HUDEP-2 (cell line): ENCODE measurements around the gene RBMS1.

ENCODE experiments used
- DNase-seq, 76 experiments: peaks; one replicate each; lab custom pipeline; 2025; ENCODE audit not compliant: unreplicated experiment in 76 of 76; lab: John Stamatoyannopoulos, UW

RBMS1 gene

GRCh38 chr2:160339726-160340125, 153.9 kb downstream of the RBMS1 start:
- DNase-seq = no peak

- DNase-seq = no peak
These were observed 154.5 kb downstream of the RBMS1 start for GRCh38 chr2:160338901-160339685.

GRCh38 chr2:160337728-160338127, 155.9 kb downstream of the RBMS1 start:
- no peak for DNase-seq

- DNase-seq = no peak
These were observed 157.0 kb downstream of the RBMS1 start for GRCh38 chr2:160336635-160337034.

- DNase-seq = no peak
These were observed 157.5 kb downstream of the RBMS1 start for GRCh38 chr2:160336105-160336504.

- no peak for DNase-seq
These were observed 158.2 kb downstream of the RBMS1 start for GRCh38 chr2:160335441-160335840.

- no peak for DNase-seq
These were observed 159.4 kb downstream of the RBMS1 start for GRCh38 chr2:160334028-160334741.

- DNase-seq = no peak
These were observed 160.1 kb downstream of the RBMS1 start for GRCh38 chr2:160333324-160334027.

GRCh38 chr2:160332318-160332717, 161.3 kb downstream of the RBMS1 start:
- DNase-seq = peak in 4 of 76 experiments; percentile 1 to 12 (median 6)

GRCh38 chr2:160331258-160332025, 162.2 kb downstream of the RBMS1 start:
- DNase-seq = no peak

- no peak for DNase-seq
These were observed 164.6 kb downstream of the RBMS1 start for GRCh38 chr2:160328811-160329527.

GRCh38 chr2:160326786-160327185, 166.8 kb downstream of the RBMS1 start:
- DNase-seq = no peak

- DNase-seq = no peak
These were observed 168.2 kb downstream of the RBMS1 start for GRCh38 chr2:160325418-160325817.

- no peak for DNase-seq
These were observed 168.7 kb downstream of the RBMS1 start for GRCh38 chr2:160324917-160325316.

GRCh38 chr2:160324161-160324800, 169.3 kb downstream of the RBMS1 start:
- peak in 34 of 76 experiments; percentile 1 to 38 (median 14) for DNase-seq

GRCh38 chr2:160322320-160322719, 171.3 kb downstream of the RBMS1 start:
- DNase-seq = no peak

GRCh38 chr2:160321006-160321405, 172.6 kb downstream of the RBMS1 start:
- peak in 1 of 76 experiments; percentile 1 for DNase-seq

GRCh38 chr2:160319700-160320099, 173.9 kb downstream of the RBMS1 start:
- no peak for DNase-seq

GRCh38 chr2:160318218-160318617, 175.4 kb downstream of the RBMS1 start:
- DNase-seq = no peak
